ENCODE measurements around the gene DTNA. TPM values are rescaled to one million over a fixed set of nuclear protein-coding genes. Genes with fewer than 3 reads are reported as not detected.

DTNA gene
- total and polyA plus RNA-seq, 3 experiments from 2014 or later, result not detected

- no peaks in the 10 kb centered on the region for H3K9me3 Mint-ChIP-seq
These were observed 226.7 kb downstream of the DTNA start for GRCh38 chr18:34936772-34937171.

GRCh38 chr18:34938090-34938489 is 228.0 kb downstream of the DTNA start:
- Histone ChIP-seq H3K27ac (ENCODE audit: low read depth, low read length) (no peak overlapping the region), H3K4me1 (ENCODE audit: insufficient read depth, low read length) (no peaks in the 10 kb centered on the region), H3K27me3 (ENCODE audit: insufficient read depth, low read length, poor library complexity, severe bottlenecking) (no peaks in the 10 kb centered on the region), H3K4me3 (ENCODE audit: low read length) (no peak overlapping the region), H3K9me3 (ENCODE audit: low read length) (no peaks in the 10 kb centered on the region), H3K36me3 (ENCODE audit: insufficient read depth, low read length) (no peaks in the 10 kb centered on the region)
- ChIA-PET POLR2A (no interaction called here), CTCF (no interaction called here)
- Mint-ChIP-seq H3K9me3 (no peaks in the 10 kb centered on the region), H3K27ac (no peak overlapping the region), H3K4me1 (no peaks in the 10 kb centered on the region), H3K27me3 (peaks cover 7 to 34% of the 10 kb centered on the region in 2 donors), H3K4me3 (no peak overlapping the region), H3K36me3 (no peaks in the 10 kb centered on the region)
- DNase-seq, result no peak

More at GRCh38 chr18:34936772-34937171, 226.7 kb downstream of the DTNA start:
- Histone ChIP-seq H3K9me3 (ENCODE audit: low read length) (no peaks in the 10 kb centered on the region), H3K4me3 (ENCODE audit: low read length) (no peak overlapping the region), H3K27ac (ENCODE audit: low read depth, low read length) (no peak overlapping the region), H3K4me1 (ENCODE audit: insufficient read depth, low read length) (no peaks in the 10 kb centered on the region), H3K27me3 (ENCODE audit: insufficient read depth, low read length, poor library complexity, severe bottlenecking) (no peaks in the 10 kb centered on the region), H3K36me3 (ENCODE audit: insufficient read depth, low read length) (no peaks in the 10 kb centered on the region)
- DNase-seq, result no peak
- Mint-ChIP-seq H3K4me1 (no peaks in the 10 kb centered on the region), H3K36me3 (no peaks in the 10 kb centered on the region), H3K27me3 (peaks cover 6 to 29% of the 10 kb centered on the region in 2 donors), H3K27ac (no peak overlapping the region), H3K4me3 (no peak overlapping the region)
- ChIA-PET POLR2A (no interaction called here), CTCF (no interaction called here)

Data from CD8-positive, alpha-beta memory T cell (primary cell).